ENCODE data around the gene DNAJC18.
A peak's percentile ranks its signal among the peaks of the same experiment; 100 is the strongest.
"Not testable (repeated sequence)": the region's sequence is repeated elsewhere in the genome, so short reads cannot be mapped to it uniquely, and the experiment has no call there.

DNAJC18 gene

DNA sequence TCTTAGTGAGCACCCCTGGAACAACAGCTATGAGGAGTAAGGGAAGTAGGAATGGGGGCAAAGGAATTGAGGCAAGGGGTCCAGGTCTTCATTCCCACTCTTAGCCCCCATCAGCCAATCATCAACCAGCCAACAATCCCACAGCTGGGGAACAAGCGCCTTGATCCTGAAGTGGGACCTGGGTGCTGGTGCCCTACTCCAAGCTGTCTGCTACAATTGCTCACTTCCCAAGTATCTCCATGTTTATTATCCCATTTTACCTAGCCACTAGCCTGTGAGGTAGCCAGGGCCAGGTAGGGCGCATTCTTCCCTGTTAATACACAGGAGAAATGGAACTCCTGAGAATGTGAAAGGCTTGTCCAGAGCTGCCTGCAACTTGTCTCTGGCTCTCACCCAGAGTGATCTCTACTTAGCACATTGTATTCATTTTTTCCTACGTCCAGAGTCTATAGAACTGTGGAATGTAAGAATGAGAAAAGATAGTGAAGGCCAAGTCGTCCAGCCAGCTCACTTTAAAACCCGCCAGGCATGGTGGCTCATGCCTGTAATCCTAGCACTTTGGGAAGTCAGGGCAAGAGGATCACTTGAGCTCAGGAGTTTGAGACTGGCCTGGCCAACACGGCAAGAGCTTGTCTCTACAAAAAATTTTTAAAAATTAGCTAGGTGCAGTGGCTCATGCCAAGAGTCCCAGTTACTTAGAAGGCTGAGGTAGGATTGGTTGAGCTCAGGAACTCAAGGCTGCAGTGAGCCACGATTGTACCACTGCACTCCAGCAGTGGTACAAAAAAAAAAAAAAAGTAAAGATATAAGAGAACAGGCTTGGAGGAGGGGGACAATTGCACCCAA is 6.2 kb upstream of the DNAJC18 start:
- TF ChIP-seq, protein P1, sequence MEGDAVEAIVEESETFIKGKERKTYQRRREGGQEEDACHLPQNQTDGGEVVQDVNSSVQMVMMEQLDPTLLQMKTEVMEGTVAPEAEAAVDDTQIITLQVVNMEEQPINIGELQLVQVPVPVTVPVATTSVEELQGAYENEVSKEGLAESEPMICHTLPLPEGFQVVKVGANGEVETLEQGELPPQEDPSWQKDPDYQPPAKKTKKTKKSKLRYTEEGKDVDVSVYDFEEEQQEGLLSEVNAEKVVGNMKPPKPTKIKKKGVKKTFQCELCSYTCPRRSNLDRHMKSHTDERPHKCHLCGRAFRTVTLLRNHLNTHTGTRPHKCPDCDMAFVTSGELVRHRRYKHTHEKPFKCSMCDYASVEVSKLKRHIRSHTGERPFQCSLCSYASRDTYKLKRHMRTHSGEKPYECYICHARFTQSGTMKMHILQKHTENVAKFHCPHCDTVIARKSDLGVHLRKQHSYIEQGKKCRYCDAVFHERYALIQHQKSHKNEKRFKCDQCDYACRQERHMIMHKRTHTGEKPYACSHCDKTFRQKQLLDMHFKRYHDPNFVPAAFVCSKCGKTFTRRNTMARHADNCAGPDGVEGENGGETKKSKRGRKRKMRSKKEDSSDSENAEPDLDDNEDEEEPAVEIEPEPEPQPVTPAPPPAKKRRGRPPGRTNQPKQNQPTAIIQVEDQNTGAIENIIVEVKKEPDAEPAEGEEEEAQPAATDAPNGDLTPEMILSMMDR (conservative IDR thresholded peaks at IDR 0.05; ENCODE audit: low read depth): no peak
- DNase-seq (ENCODE audit: low spot score): peak; percentile 83
- ChIA-PET POLR2A (ENCODE audit: low non-redundant PET) (interaction anchor here (0.7 kb wide), 1 partner anchor 42 kb away, joined by 3 read pairs; the partner anchor contains the start of gene SPATA24), CTCF (interaction anchor here (0.9 kb wide), 1 partner anchor 23 kb away, joined by 3 read pairs; no protein-coding TSS in a partner anchor)
- H3K27ac ChIP-seq: peak overlapping the region; percentile 88

GRCh38 chr5:139443831-139444453 is 4.6 kb upstream of the DNAJC18 start:
- ChIA-PET POLR2A (ENCODE audit: low non-redundant PET) (no interaction called here), CTCF (interaction anchor here (0.5 kb wide), 1 partner anchor 670 kb away, joined by 3 read pairs; the partner anchor contains the start of gene PURA)
- DNase-seq (ENCODE audit: low spot score): peak; percentile 83
- peak overlapping the region; percentile 88 for H3K27ac ChIP-seq
- TF ChIP-seq, protein P1 (conservative IDR thresholded peaks at IDR 0.05; ENCODE audit: low read depth): no peak

DNA sequence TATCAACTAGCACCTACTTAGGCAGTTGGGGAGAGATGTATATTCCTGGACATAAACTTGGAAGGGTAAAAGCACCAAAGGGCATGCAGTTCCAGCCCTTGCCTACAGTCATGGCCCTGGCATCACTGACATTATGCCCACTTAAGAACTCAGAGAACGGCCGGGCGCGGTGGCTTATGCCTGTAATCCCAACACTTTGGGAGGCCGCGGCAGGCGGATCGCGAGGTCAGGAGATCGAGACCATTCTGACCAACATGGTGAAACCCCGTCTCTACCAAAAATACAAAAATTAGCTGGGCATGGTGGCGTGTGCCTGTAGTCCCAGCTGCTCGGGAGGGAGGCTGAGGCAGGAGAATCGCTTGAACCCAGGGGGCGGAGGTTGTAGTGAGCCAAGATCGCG is 1.1 kb upstream of the DNAJC18 start:
- CTCF ChIA-PET: interaction anchor here (0.7 kb wide), 1 partner anchor 78 kb away, joined by 3 read pairs; no protein-coding TSS in a partner anchor
- H3K27ac ChIP-seq; POLR2A ChIA-PET (ENCODE audit: low non-redundant PET); DNase-seq (ENCODE audit: low spot score): not testable (repeated sequence)

DNA sequence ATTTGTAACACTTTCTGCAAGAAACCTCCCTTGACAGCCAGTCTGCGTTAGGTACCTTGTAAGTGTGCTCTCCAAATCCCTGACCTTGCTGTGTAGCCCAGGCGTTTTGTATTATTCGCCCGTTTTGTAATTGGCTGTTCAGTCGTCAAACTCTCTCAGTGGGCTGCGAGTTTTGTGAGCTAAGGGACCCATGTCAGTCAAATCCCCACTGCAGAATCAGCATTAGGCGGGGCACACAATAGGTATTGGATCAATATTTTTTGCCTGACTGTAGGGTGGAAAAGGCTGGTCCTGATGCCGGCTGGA is 665 bp downstream of the DNAJC18 start:
- ChIA-PET POLR2A (ENCODE audit: low non-redundant PET) (interaction anchor here (1.3 kb wide), 1 partner anchor 43 kb away, joined by 5 read pairs; the partner anchor contains the start of gene STING1), CTCF (interaction anchor here (0.7 kb wide), 2 partner anchors 83 to 596 kb away, joined by 3 to 4 read pairs; no protein-coding TSS in a partner anchor)
- DNase-seq (ENCODE audit: low spot score): no peak
- H3K27ac ChIP-seq: peak overlapping the region; percentile 87
- TF ChIP-seq, protein P1 (conservative IDR thresholded peaks at IDR 0.05; ENCODE audit: low read depth): no peak

DNA sequence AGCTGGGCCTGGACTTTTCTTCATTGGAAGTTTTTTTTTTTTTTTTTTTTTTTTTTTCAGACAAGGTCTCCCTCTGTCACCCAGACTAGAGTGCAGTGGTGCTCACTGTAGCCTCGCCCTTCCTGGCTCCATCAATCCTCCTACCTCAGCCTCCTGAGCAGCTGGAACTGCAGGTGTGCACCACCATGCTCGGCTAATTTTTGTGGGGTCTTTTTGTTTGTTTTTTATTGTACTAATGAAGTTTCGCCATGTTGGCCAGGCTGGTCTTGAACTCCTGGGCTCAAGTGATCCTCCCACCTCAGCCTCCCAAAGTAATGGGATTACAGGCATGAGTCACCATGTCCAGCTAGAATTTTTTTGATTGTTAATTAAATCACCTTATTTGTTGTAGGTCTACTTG is 3.6 kb downstream of the DNAJC18 start:
- no peak overlapping the region for H3K27ac ChIP-seq
- no peak for DNase-seq (ENCODE audit: low spot score)
- TF ChIP-seq, protein P1 (conservative IDR thresholded peaks at IDR 0.05; ENCODE audit: low read depth): no peak
- CTCF ChIA-PET: interaction anchor here (1.2 to 1.4 kb wide), 2 partner anchors 13 to 78 kb away, joined by 4 to 6 read pairs; no protein-coding TSS in a partner anchor
- POLR2A ChIA-PET (ENCODE audit: low non-redundant PET): interaction anchor here (0.6 kb wide), 1 partner anchor 117 kb away, joined by 3 read pairs; no protein-coding TSS in a partner anchor

DNA sequence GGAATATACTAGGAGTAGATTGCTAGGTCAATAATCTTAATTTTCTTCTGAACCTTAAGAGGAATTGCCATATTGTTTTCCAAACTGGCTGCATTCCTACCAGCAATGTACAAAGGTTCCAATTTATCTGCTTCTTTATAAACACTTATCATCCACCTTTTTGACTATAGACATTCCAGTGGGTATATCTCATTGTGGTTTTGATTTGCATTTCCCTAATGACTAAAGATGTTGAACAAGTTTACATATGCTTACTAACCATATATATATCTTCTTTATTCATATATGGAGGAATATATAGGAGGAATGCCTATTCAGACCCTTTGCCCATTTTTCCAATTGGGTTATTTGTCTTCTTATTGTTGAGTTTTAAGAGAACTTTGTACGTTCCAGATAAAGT is 7.6 kb downstream of the DNAJC18 start:
- POLR2A ChIA-PET (ENCODE audit: low non-redundant PET): no interaction called here
- TF ChIP-seq, protein P1 (conservative IDR thresholded peaks at IDR 0.05; ENCODE audit: low read depth): no peak
- no peak for DNase-seq (ENCODE audit: low spot score)
- CTCF ChIA-PET: interaction anchor here (1.2 to 3.4 kb wide), 2 partner anchors 9 to 202 kb away, joined by 5 to 12 read pairs; no protein-coding TSS in a partner anchor
- H3K27ac ChIP-seq: no peak overlapping the region

All from RWPE1 (cell line).